Breast epithelium (tissue), 4 donors: ENCODE results near the gene SERINC2. TPM values are rescaled to one million over a fixed set of nuclear protein-coding genes. Genes with fewer than 3 reads are reported as not detected.
A peak's percentile ranks its signal among the peaks of the same experiment; 100 is the strongest.

Experiments used
- DNase-seq, 2 donors: peaks; one replicate each; pipeline ENCODE4 v3.0.0-alpha.2; 2019; ENCODE audit warnings: low spot score in 2 of 2
- H3K27ac ChIP-seq, 2 donors: fragments of 200-600 bp; sonication (generic) in 1 of 2; one replicate each; pipeline ENCODE4 v1.5.1; 2016 to 2019; ENCODE audit warnings: mild to moderate bottlenecking in 1 of 2
- H3K27me3 ChIP-seq, 2 donors: fragments of 200-600 bp; sonication (generic) in 1 of 2; one replicate each; pipeline versions ENCODE4 v1.5.1 to v1.6.0; 2017 to 2019; ENCODE audit warnings: control low read depth in 1 of 2, mild to moderate bottlenecking in 1 of 2
- H3K36me3 ChIP-seq: fragments of 200-600 bp; one replicate; pipeline ENCODE4 v1.5.1; 2019
- H3K4me1 ChIP-seq, 2 donors: fragments of 200-600 bp; sonication (generic); one replicate each; pipeline ENCODE4 v1.5.1; 2016 to 2019; ENCODE audit warnings: control low read depth in 1 of 2
- H3K4me3 ChIP-seq, 3 donors: fragments of 200-600 bp; sonication (generic); 1 replicate in 2 of 3; 2 replicates in 1 of 3; pipeline ENCODE4 v1.5.1; 2016 to 2019; ENCODE audit warnings: mild to moderate bottlenecking in 3 of 3, moderate library complexity in 2 of 3
- H3K9me3 ChIP-seq, 2 donors: fragments of 200-600 bp; sonication (generic) in 1 of 2; one replicate each; pipeline ENCODE4 v1.5.1; 2016 to 2019; ENCODE audit warnings: control low read depth in 1 of 2
- CTCF ChIP-seq, 3 donors: fragments of 450-650 bp; IDR thresholded peaks; one replicate each; pipeline ENCODE4 v1.5.1; 2016 to 2017; ENCODE audit warnings: antibody characterized with exemption in 3 of 3, mild to moderate bottlenecking in 3 of 3, moderate library complexity in 3 of 3
- POLR2A ChIP-seq: fragments of 450-650 bp; IDR thresholded peaks from one replicate; pipeline ENCODE4 v1.6.1; 2016; ENCODE audit warnings: antibody characterized with exemption, mild to moderate bottlenecking, moderate library complexity
- POLR2AphosphoS5 ChIP-seq, 3 donors: sonication (generic); formaldehyde crosslinking; IDR thresholded peaks; one replicate each; pipeline ENCODE4 v1.6.1; 2017; ENCODE audit warnings: antibody characterized with exemption in 3 of 3
- intact Hi-C: fragments of 100-400 bp; cut with DNase I; formaldehyde crosslinking; loops from one replicate; pipeline ENCODE4 v1.15.1; 2023; ENCODE audit warnings: low total_unique reads
- total RNA-seq, 3 donors: library from RNA; depleted of rRNA; stranded (reverse); fragments of >200 nt; gene quantifications; one replicate each; pipeline ENCODE4 v1.1.0, GENCODE V29; 2016

The SERINC2 gene
- total RNA-seq, 3 donors from 2014 or later = 10.4 to 50.6 (median 30.5) TPM

- intact Hi-C loops = no loop called here
- no peaks in the 10 kb centered on the region for H3K4me1 ChIP-seq
- TF ChIP-seq POLR2A (no peak), POLR2AphosphoS5 (IDR thresholded peaks at IDR 0.05) (no peak), CTCF (IDR thresholded peaks at IDR 0.05) (no peak)
- H3K9me3 ChIP-seq = no peaks in the 10 kb centered on the region
- no peak overlapping the region for H3K4me3 ChIP-seq
- no peak overlapping the region for H3K27ac ChIP-seq
- H3K36me3 ChIP-seq = no peaks in the 10 kb centered on the region
- DNase-seq = no peak
- no peaks in the 10 kb centered on the region for H3K27me3 ChIP-seq
These were observed 2.8 kb upstream of the SERINC2 start for GRCh38 chr1:31409946-31410858.

- Histone ChIP-seq H3K4me1 (peaks cover 0 to 4% of the 10 kb centered on the region in 2 donors), H3K27ac (no peak overlapping the region), H3K27me3 (no peaks in the 10 kb centered on the region), H3K4me3 (no peak overlapping the region), H3K9me3 (no peaks in the 10 kb centered on the region), H3K36me3 (no peaks in the 10 kb centered on the region)
- DNase-seq = no peak
- intact Hi-C loops = no loop called here
- no peak for TF ChIP-seq POLR2A
- TF ChIP-seq CTCF (IDR thresholded peaks at IDR 0.05) = no peak
- TF ChIP-seq POLR2AphosphoS5 (IDR thresholded peaks at IDR 0.05) = no peak
These were observed 2.1 kb upstream of the SERINC2 start for GRCh38 chr1:31410871-31411270.

GRCh38 chr1:31412205-31412604 lies 808 bp upstream of the SERINC2 start:
- H3K36me3 ChIP-seq = no peaks in the 10 kb centered on the region
- no peaks in the 10 kb centered on the region for H3K9me3 ChIP-seq
- no peaks in the 10 kb centered on the region for H3K27me3 ChIP-seq
- DNase-seq = no peak
- H3K4me3 ChIP-seq = no peak overlapping the region
- peaks cover 0 to 13% of the 10 kb centered on the region in 2 donors for H3K4me1 ChIP-seq
- peak overlapping the region in 1 of 2 donors; percentile 95 for H3K27ac ChIP-seq
- no peak for TF ChIP-seq CTCF (IDR thresholded peaks at IDR 0.05)
- no peak for TF ChIP-seq POLR2A
- no peak for TF ChIP-seq POLR2AphosphoS5 (IDR thresholded peaks at IDR 0.05)
- intact Hi-C loops = no loop called here

- intact Hi-C loops = no loop called here
- no peaks in the 10 kb centered on the region for H3K36me3 ChIP-seq
- H3K27me3 ChIP-seq = no peaks in the 10 kb centered on the region
- peak; percentile 75 to 84 for DNase-seq
- TF ChIP-seq POLR2AphosphoS5 (IDR thresholded peaks at IDR 0.05) = no peak
- TF ChIP-seq POLR2A = no peak
- TF ChIP-seq CTCF (IDR thresholded peaks at IDR 0.05) = no peak
- peak overlapping the region; percentile 91 to 95 for H3K27ac ChIP-seq
- H3K9me3 ChIP-seq = no peaks in the 10 kb centered on the region
- peak overlapping the region; percentile 71 to 80 (median 79) for H3K4me3 ChIP-seq
- peaks cover 0 to 13% of the 10 kb centered on the region in 2 donors for H3K4me1 ChIP-seq
These were observed 490 bp downstream of the SERINC2 start for GRCh38 chr1:31413405-31414001.

- no peak for DNase-seq
- H3K36me3 ChIP-seq = no peaks in the 10 kb centered on the region
- H3K27me3 ChIP-seq = no peaks in the 10 kb centered on the region
- H3K4me3 ChIP-seq = peak overlapping the region in 2 of 3 donors; percentile 79 to 80
- no peak for TF ChIP-seq POLR2A
- no peak for TF ChIP-seq POLR2AphosphoS5 (IDR thresholded peaks at IDR 0.05)
- no peak for TF ChIP-seq CTCF (IDR thresholded peaks at IDR 0.05)
- H3K9me3 ChIP-seq = no peaks in the 10 kb centered on the region
- peaks cover 0 to 13% of the 10 kb centered on the region in 2 donors for H3K4me1 ChIP-seq
- peak overlapping the region; percentile 91 to 95 for H3K27ac ChIP-seq
- intact Hi-C loops = no loop called here
These were observed 2.0 kb downstream of the SERINC2 start for GRCh38 chr1:31414980-31415370.
